ENCODE results near the gene FNIP1.
"Not testable (repeated sequence)": the region's sequence is repeated elsewhere in the genome, so short reads cannot be mapped to it uniquely, and the experiment has no call there.

The FNIP1 gene

DNA sequence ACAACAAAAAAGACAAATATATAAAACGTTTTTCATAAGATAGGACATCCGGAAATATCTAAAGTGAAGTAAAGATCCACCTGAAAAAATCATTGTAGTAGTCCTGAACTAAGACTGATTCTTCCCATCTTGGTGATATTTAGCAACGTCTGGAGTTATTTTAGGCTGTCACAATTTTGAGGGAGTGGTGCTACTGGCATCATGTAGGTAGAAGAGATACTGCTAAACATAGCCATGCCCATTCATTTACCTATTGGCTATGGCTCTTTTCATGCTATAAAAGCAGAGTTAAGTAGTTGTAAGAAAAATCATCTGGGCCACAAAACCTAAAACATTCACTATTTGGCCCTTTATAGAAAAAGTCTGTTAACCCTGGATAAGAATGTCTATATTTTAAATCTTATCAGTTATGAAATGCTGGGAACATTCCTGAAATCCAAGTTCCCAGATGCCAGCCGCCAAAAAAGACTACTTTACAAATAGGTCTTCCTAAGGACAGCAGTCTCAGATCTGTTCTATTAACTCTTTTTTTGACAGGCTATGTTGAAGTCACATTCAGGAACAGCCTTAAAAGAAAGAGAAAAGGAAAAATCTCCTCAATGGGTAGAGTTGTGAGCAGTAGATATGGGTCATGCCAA, 188.8 kb downstream of the FNIP1 start:
- DNase-seq (ENCODE audit: low read depth in 2 of 2), result no peak

DNA sequence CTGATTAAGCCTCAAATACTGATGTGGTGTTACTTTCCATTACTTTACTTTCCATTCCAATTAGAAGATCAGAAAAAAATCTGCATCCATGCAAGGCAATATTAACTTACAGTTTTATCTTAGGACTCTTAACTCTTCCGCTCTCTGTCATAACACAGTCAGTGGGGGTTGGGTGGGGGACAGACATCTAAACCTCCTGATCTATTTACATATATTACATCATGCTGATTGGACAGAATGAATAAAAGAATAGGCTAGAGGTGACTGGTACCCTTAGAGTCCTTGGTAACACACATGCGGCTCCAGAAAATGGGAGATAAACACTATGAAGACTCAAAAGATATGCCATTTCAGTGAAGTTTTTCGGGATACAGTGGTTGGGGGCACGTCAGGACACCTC, 189.4 kb downstream of the FNIP1 start:
- DNase-seq (ENCODE audit: low read depth in 2 of 2), result no peak

DNA sequence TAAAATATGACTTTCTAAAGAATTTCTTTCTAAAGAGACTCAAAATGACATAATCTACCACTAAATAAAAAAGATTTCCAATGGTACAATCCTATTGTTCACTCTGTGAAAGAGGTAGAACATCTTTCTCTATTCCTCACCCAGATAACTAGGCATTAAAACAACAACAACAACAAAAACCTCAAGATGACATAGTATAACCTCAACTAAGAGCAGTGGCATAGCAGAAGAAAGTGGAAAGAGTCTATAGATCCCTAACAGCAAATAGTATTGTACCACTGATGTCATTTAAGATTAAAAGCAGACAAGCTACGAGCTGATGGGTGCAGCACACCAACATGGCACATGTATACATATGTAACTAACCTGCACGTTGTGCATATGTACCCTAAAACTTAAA, 191.7 kb downstream of the FNIP1 start:
- no peak for DNase-seq (ENCODE audit: low read depth in 2 of 2)

DNA sequence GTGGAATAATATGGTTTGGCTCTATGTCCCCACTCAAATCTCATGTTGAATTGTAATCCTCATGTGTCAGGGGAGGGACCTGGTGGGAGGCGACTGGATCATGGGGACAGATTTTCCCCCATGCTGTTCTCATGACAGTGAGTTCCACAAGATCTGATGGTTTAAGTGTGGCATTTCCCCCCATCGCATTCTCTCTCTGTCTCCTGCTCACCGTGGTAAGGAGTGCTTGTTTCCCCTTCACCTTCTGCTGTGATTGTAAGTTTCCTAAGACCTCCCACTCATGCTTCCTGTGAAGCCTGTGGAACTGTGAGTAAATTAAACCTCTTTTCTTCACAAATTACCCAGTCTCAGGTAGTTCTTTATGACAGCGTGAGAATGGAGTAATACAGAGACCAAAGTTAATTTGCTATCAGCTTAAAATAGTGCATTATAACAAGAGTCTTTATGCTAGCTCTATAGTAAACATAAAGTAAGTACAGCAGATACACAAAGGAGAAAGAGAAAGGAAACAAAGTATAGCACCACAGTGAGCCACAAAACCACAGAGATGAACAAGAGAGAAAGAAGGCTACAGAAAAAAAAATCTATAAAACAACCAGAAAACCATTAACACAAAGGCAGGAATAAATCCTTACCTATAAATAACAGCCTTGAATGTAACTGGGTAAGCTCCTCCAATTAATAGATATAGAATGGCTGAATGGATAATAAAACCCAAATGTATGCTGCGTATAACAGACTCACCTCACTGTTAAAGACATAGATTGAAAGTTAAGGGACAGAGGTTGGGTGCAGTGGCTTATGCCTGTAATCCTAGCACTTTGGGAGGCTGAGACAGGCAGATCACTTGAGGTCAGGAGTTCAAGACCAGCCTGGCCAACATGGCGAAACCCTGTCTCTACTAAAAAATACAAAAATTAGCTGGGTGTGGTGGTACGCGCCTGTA, 201.5 kb downstream of the FNIP1 start:
- no peak for DNase-seq (ENCODE audit: low read depth in 2 of 2)

- no peak for DNase-seq (ENCODE audit: low read depth in 2 of 2)
Measured at GRCh38 chr5:131593921-131594320, 202.9 kb downstream of the FNIP1 start.

GRCh38 chr5:131593436-131593835, 203.4 kb downstream of the FNIP1 start:
- DNase-seq (ENCODE audit: low read depth in 2 of 2), result not testable (repeated sequence)
